ENCODE measurements around the gene IL1R2. TPM values are rescaled to one million over a fixed set of nuclear protein-coding genes. Genes with fewer than 3 reads are reported as not detected.

IL1R2 gene
- total and polyA plus RNA-seq, 2 donors (not counting 1 experiment from before 2014, with no cell fraction given) = 0.17 to 0.20 TPM

DNA sequence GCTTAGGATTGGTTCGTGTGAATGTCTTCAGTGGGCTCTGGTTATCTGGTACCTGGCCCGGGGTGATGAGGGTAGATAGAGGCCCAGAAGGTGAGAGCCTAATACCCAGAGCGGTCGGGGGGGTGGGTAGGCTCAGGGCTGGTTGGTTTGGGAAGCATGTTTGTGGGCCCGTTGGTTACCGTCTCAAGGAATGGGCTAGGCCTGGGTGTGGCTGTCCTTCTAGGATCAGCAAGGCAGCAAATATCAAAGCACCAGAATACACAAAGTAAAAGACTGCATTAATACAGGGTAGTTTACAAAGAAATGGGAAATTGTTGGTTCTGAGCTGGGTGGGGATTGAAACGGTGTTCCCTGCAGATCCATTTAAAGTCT is 6.0 kb upstream of the IL1R2 start:
- no peaks in the 10 kb centered on the region for H3K79me2 ChIP-seq (ENCODE audit: control insufficient read depth, insufficient read depth, low read length)
- peaks cover 18% of the 10 kb centered on the region for H3K27me3 ChIP-seq (ENCODE audit: control insufficient read depth, insufficient read depth, low read length)
- no peak overlapping the region for H3K27ac ChIP-seq (ENCODE audit: insufficient read depth, low read length)
- H2AFZ ChIP-seq (ENCODE audit: low read length) = no peak overlapping the region
- H3K4me1 ChIP-seq (ENCODE audit: control insufficient read depth, extremely low read depth, insufficient read depth, low read length) = no peaks in the 10 kb centered on the region
- TF ChIP-seq EZH2 (IDR thresholded peaks at IDR 0.05; ENCODE audit: low read length, missing control alignments) = no peak
- TF ChIP-seq, protein P1, sequence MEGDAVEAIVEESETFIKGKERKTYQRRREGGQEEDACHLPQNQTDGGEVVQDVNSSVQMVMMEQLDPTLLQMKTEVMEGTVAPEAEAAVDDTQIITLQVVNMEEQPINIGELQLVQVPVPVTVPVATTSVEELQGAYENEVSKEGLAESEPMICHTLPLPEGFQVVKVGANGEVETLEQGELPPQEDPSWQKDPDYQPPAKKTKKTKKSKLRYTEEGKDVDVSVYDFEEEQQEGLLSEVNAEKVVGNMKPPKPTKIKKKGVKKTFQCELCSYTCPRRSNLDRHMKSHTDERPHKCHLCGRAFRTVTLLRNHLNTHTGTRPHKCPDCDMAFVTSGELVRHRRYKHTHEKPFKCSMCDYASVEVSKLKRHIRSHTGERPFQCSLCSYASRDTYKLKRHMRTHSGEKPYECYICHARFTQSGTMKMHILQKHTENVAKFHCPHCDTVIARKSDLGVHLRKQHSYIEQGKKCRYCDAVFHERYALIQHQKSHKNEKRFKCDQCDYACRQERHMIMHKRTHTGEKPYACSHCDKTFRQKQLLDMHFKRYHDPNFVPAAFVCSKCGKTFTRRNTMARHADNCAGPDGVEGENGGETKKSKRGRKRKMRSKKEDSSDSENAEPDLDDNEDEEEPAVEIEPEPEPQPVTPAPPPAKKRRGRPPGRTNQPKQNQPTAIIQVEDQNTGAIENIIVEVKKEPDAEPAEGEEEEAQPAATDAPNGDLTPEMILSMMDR (conservative IDR thresholded peaks at IDR 0.05 in 1 of 2, IDR thresholded peaks at IDR 0.05 in 1 of 2; ENCODE audit: low read depth in 1 of 2, low read length in 2 of 2) = no peak
- H3K4me3 ChIP-seq (replicated peaks in 1 of 4; ENCODE audit: control extremely low read depth in 1 of 4, insufficient read depth in 1 of 4, low read depth in 3 of 4, low read length in 4 of 4) = no peak overlapping the region
- H3K9ac ChIP-seq (ENCODE audit: insufficient read depth, low read length) = no peak overlapping the region
- no peaks in the 10 kb centered on the region for H3K9me3 ChIP-seq (ENCODE audit: control insufficient read depth, insufficient read depth, low read depth, low read length)
- H3K4me2 ChIP-seq (ENCODE audit: extremely low read depth, insufficient read depth, low read length) = no peak overlapping the region
- H4K20me1 ChIP-seq (ENCODE audit: control insufficient read depth, extremely low read depth, insufficient read depth, low read length) = no peaks in the 10 kb centered on the region
- no peaks in the 10 kb centered on the region for H3K36me3 ChIP-seq (ENCODE audit: control insufficient read depth, insufficient read depth, low read length)
- DNase-seq (ENCODE audit: low read depth in 2 of 2) = no peak

DNA sequence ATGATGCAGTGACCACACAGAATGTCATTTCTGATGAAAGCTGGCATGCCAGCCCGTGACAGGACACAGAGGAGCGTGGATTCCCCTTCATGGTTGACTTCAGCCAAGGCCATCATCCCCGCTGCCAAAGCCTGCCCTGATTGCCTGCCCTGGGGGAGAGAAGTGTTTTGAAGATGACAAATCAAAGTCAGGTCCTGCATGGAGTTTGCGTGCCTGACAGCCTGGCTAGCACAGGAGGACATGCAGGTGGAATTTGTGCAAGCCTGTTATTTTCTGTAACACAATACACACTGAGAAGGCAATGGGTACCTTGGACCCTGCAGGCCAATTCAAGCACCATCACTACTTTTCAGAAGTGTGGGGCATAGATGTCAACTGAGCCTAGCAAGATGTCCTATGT is 5.4 kb upstream of the IL1R2 start:
- H3K79me2 ChIP-seq (ENCODE audit: control insufficient read depth, insufficient read depth, low read length) = no peaks in the 10 kb centered on the region
- H2AFZ ChIP-seq (ENCODE audit: low read length) = no peak overlapping the region
- H3K36me3 ChIP-seq (ENCODE audit: control insufficient read depth, insufficient read depth, low read length) = no peaks in the 10 kb centered on the region
- H3K4me3 ChIP-seq (replicated peaks in 1 of 4; ENCODE audit: control extremely low read depth in 1 of 4, insufficient read depth in 1 of 4, low read depth in 3 of 4, low read length in 4 of 4) = no peak overlapping the region
- H3K4me2 ChIP-seq (ENCODE audit: extremely low read depth, insufficient read depth, low read length) = no peak overlapping the region
- H4K20me1 ChIP-seq (ENCODE audit: control insufficient read depth, extremely low read depth, insufficient read depth, low read length) = no peaks in the 10 kb centered on the region
- no peaks in the 10 kb centered on the region for H3K9me3 ChIP-seq (ENCODE audit: control insufficient read depth, insufficient read depth, low read depth, low read length)
- no peaks in the 10 kb centered on the region for H3K4me1 ChIP-seq (ENCODE audit: control insufficient read depth, extremely low read depth, insufficient read depth, low read length)
- no peak for DNase-seq (ENCODE audit: low read depth in 2 of 2)
- H3K27ac ChIP-seq (ENCODE audit: insufficient read depth, low read length) = no peak overlapping the region
- peaks cover 24% of the 10 kb centered on the region for H3K27me3 ChIP-seq (ENCODE audit: control insufficient read depth, insufficient read depth, low read length)
- TF ChIP-seq, protein P1 (conservative IDR thresholded peaks at IDR 0.05 in 1 of 2, IDR thresholded peaks at IDR 0.05 in 1 of 2; ENCODE audit: low read depth in 1 of 2, low read length in 2 of 2) = no peak
- TF ChIP-seq EZH2 (IDR thresholded peaks at IDR 0.05; ENCODE audit: low read length, missing control alignments) = no peak
- no peak overlapping the region for H3K9ac ChIP-seq (ENCODE audit: insufficient read depth, low read length)

DNA sequence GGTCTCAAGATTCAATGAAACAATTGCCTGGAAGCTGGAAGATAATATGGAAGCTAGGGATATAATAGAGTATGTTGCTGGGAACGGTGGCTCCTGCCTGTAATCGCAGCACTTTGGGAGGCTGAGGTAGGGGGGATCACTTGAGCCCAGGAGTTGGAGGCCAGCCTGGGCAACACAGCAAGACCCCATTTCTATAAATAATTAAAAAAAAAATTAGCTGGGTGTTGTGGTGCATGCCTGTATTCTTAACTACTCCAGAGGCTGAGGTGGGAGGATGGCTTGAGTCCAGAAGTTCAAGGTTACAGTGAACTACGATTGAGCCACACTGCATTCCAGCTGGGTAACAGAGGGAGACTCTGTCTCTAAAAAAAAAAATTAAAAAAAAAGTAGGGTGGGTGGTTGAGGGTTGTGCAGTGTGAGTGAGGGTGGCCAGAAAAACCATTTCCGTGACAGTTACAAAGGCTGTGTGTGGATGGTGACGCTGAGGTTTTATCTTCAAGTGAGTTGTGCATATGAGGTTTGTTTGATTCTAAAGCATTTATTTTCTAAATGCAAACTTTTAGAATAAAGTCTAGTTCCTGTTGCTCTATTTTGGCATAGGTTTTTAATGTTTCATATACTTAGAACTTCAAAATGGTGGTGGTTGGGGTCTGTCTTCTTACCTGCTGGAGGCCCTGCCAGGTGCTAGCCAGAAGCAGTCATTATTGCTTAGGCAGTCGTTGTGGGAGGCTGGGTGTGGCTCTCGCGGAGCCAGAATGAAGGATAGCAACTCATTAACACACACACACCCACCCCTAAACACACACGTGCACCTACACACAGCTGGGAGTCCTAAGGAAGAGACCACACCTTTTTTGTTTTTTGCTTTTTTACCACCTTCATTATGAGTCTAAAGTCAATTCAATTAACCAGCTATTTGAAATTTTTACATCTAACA is 4.7 kb upstream of the IL1R2 start:
- H3K27ac ChIP-seq (ENCODE audit: insufficient read depth, low read length) = no peak overlapping the region
- H3K79me2 ChIP-seq (ENCODE audit: control insufficient read depth, insufficient read depth, low read length) = no peaks in the 10 kb centered on the region
- H3K4me2 ChIP-seq (ENCODE audit: extremely low read depth, insufficient read depth, low read length) = no peak overlapping the region
- no peaks in the 10 kb centered on the region for H3K36me3 ChIP-seq (ENCODE audit: control insufficient read depth, insufficient read depth, low read length)
- H2AFZ ChIP-seq (ENCODE audit: low read length) = no peak overlapping the region
- no peak overlapping the region for H3K4me3 ChIP-seq (replicated peaks in 1 of 4; ENCODE audit: control extremely low read depth in 1 of 4, insufficient read depth in 1 of 4, low read depth in 3 of 4, low read length in 4 of 4)
- no peak for DNase-seq (ENCODE audit: low read depth in 2 of 2)
- no peaks in the 10 kb centered on the region for H3K9me3 ChIP-seq (ENCODE audit: control insufficient read depth, insufficient read depth, low read depth, low read length)
- H3K9ac ChIP-seq (ENCODE audit: insufficient read depth, low read length) = no peak overlapping the region
- TF ChIP-seq, protein P1 (conservative IDR thresholded peaks at IDR 0.05 in 1 of 2, IDR thresholded peaks at IDR 0.05 in 1 of 2; ENCODE audit: low read depth in 1 of 2, low read length in 2 of 2) = no peak
- no peak for TF ChIP-seq EZH2 (IDR thresholded peaks at IDR 0.05; ENCODE audit: low read length, missing control alignments)
- no peaks in the 10 kb centered on the region for H4K20me1 ChIP-seq (ENCODE audit: control insufficient read depth, extremely low read depth, insufficient read depth, low read length)
- H3K4me1 ChIP-seq (ENCODE audit: control insufficient read depth, extremely low read depth, insufficient read depth, low read length) = no peaks in the 10 kb centered on the region
- peaks cover 24% of the 10 kb centered on the region for H3K27me3 ChIP-seq (ENCODE audit: control insufficient read depth, insufficient read depth, low read length)
